ENCODE measurements around the gene IFIT3.

DNA sequence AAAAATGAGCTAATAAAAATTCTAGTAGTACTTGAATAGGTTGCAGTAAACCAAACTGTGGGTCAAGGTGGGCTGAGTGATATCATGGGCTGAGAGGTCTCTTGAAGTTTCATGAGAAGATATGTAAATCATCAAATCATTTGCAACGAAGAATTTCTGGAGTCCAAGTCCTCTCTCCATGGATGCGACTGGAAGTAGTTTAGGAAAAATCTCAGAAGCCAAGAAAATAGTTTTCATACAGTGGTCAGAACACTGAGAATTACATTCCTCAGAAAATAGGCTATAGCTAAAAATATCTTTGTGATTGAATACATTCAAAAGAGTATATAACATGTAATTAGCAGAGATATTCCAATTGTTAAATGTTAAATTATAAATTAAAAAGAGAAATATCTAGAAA, 61.0 kb downstream of the IFIT3 start:
- TF ChIP-seq, protein P1, sequence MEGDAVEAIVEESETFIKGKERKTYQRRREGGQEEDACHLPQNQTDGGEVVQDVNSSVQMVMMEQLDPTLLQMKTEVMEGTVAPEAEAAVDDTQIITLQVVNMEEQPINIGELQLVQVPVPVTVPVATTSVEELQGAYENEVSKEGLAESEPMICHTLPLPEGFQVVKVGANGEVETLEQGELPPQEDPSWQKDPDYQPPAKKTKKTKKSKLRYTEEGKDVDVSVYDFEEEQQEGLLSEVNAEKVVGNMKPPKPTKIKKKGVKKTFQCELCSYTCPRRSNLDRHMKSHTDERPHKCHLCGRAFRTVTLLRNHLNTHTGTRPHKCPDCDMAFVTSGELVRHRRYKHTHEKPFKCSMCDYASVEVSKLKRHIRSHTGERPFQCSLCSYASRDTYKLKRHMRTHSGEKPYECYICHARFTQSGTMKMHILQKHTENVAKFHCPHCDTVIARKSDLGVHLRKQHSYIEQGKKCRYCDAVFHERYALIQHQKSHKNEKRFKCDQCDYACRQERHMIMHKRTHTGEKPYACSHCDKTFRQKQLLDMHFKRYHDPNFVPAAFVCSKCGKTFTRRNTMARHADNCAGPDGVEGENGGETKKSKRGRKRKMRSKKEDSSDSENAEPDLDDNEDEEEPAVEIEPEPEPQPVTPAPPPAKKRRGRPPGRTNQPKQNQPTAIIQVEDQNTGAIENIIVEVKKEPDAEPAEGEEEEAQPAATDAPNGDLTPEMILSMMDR (IDR thresholded peaks at IDR 0.05; ENCODE audit: low read depth, low read length) = no peak
- TF ChIP-seq EZH2phosphoT487 (IDR thresholded peaks at IDR 0.05; ENCODE audit: low read depth) = no peak
